Activated CD4-positive, alpha-beta T cell treated with anti-CD3 and anti-CD28 coated beads, Interleukin-2, Interleukin-4, amounts not matched to agents 100 ng/mL and 50 ng/mL, durations not matched to agents 16 hours and 8 hours (primary cell): ENCODE data around the gene GPR156.
A peak's percentile ranks its signal among the peaks of the same experiment; 100 is the strongest.
"Not testable (repeated sequence)": the region's sequence is repeated elsewhere in the genome, so short reads cannot be mapped to it uniquely, and the experiment has no call there.

Experiments used
- DNase-seq: peaks from one replicate; pipeline ENCODE4 v3.0.0-alpha.2; 2020; ENCODE audit warnings: low spot score

The GPR156 gene

DNA sequence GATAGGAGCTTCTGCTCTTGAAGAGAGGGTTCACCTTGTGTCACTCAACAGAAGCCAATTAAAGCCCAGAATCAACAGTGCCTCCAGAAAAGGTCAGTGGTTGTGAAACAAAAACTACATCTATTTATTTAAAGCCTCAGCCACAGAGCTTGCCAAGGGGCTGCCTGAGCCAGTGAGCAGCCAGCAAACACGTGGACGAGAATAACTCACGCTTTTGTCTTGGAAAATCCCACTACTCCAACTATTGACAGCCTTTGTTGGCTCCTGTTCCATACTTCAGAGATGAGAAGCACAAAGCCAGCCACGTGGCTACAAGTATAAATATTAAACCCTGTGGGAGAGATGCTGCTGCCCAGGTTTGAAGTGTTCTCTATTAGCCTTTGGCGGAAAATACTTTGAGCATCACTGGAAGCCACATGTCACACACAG lies 10.3 kb downstream of the GPR156 start:
- no peak for DNase-seq

DNA sequence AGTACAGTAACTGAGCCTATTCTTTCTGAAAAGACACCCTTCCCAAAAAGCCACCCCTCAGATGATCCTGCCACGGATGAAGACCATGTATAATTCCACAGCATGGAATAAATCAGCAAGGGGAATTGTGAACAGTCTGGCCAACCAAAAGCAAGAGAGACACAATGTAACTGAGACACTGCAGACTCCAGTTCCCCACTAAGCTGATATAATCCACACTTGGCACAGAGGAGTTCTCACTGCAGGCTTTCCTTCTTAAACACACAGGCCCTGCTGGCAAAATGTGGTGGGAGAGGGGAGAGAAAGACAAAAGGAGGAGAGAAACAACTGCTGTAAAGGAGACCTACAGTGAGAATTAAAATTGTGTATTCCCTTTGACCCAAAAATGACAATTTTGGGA lies 12.7 kb downstream of the GPR156 start:
- no peak for DNase-seq

DNA sequence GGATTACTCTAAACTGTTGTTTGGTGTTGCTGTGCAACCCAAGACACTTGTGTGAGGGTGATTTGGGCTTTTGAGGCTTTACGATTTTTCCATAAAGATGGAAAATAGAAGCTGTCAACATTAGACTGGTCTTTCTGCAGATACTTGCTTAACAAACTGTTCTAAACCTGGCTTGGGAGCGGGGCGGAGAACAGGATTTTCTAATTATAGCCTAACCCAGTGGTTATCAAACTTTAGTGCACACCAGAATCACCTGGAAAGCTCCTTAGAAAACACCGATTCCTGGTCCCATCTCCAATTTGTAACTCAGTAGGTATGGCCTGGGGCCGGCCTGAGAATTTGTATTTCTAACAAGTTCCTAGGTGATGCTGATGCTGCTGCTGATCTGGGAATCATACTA lies 19.0 kb downstream of the GPR156 start:
- DNase-seq = no peak

DNA sequence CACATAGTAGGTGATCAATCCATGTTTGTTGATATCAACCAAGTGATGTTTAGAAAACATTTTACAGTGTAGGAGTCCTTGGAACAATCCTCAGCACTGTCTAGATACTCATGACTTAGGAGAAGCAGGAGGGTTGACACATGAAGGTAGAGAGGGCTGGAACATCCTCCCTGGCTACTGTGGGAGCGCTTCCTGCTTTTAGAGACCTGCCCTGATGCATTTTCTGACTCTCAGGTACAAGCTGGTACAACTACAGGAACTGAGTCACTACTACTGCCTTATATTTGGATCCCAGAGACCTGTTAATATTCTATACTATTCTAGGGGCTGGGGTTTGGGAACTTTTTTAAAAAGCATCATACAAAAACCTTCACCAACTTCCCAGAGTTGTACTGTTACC lies 20.1 kb downstream of the GPR156 start:
- DNase-seq = no peak

DNA sequence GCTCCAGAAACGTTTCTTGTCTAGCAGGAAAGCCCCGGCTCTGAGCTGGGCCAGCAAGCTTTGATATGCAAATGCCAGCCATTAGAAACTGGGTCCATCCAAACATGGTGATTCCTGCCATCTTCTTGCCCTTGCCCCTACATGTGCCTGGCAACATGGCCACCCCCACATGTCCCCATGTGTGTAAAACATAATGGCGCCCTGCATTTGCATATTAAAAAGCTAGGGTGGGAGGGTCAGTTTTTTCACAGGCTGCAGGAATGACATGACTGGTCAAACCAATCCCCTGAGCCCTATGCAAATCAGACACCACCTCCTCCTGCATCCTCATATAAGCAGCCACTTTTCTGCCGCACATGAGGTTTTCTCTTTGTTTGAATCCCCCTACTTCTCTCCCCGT lies 21.2 kb downstream of the GPR156 start:
- no peak for DNase-seq

DNA sequence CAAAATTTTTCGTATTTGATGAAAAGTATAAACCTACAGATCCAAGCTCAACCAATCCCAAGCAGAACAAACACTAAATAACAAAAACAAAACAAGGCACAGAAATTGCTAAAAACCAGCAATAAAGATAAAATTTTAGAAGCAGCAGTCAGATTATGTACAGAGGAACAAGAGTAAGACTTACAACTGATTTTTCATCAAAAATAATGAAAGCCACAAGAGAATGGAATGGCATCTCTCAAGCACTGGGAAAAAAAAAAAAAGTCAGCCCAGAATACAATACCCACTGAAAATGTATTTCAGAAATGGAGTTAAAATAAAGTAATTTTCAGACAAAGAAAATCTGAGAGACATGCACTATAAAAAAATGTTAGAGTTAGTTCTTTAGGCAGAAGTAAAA lies 27.0 kb downstream of the GPR156 start:
- DNase-seq = no peak

DNA sequence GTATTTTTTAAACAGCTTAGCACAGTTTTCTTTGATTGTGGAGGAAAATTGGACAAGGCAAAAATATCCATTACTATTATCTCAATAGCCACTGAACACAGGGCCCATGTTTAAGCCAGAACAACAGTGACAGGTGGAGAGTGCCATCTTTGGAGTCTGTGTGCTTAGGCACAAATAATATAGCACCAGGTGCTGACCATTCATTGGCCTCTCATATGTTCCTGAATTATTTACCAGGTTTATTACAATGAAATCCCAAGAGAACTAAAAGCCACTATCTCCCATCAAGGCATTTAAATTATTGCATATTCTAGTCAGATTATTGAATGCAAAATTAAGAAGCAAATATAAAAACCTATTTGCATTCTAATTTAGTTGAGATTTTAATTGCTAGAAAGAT lies 39.6 kb downstream of the GPR156 start:
- no peak for DNase-seq

DNA sequence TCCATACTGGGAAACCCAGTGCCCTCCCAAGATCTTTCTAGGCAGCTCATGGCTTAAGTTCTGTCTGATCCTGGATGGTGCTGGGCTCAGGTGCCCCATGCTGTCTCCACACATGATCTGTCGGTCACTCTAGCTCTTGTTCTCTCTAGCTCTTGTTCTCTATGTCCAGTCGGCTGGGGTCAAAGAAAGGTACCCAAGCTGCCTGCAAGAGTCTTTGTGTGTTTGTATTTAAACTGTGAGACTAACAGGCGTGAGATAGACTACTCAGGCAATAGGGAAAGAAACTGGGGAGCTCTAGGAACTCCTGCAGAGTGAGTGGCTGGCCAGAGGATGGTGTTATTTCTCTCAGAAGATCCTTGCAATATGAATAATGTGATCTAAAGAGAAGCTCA lies 40.2 kb downstream of the GPR156 start:
- no peak for DNase-seq

DNA sequence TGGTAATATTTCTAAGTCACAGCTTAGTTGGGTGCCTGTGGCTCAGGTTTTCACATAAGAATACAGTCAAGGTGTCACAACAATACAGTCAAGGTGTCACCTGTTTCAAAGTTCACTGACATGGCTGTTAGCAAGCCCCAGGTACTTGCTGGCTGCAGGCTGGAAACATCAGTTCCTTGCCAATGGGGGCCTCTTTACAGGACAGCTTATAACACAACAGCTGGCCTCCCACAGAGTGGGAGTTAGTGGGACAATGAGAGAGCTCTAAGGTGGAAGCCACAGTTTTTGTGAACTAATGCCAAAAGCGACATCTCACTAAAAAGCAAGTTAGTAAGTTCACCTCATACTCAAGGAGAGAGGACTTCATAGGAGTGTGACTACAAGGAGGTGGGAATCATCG lies 45.4 kb downstream of the GPR156 start:
- no peak for DNase-seq

DNA sequence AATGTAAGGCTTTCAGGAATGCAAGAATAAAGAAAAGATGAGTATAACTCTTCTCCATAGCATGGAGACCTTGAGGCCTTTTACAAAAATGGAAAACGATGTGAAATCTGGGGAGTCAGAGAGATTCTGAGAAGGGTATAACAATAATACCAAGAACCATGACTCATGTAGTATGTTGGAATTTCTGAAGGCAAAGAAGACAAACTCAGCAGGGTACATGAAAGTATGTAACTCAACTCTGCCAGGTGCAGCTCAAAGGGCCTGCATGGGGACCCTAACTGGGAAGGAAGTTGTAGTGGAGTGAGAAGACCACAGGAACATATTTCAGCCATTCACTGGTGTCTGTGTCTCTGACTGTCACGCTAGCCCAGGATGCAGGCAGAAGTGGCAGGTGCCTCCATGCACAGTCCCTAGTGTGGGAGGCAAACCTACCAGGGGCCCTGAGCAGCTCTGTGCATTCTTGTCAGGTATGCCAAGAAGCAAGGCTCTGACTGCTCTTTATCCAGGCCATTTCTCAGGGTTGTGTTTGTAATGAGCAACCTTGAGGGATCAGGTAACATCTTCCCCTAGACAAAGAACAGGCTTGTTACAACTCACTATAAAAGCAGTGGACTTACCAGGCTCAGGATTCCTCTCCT lies 57.2 kb downstream of the GPR156 start:
- peak; percentile 2 for DNase-seq

DNA sequence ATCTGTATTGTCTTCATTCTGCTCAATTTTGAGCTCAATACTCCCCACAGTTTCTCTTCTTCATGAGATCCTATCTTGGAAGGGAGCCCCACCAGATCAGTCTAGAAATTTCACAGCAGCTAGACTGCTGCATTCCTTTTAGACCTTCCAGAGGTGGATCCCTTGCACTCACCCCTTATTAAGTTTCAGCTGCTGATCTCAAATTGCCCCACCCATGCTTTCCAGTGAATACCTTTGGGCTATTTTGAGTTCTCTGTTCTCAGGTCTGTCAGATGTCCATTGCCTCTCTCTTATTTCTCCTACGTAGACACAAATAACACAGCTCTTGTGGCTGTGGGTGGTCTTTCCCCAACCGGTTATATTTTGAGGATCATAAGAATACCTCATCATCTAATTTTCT lies 60.8 kb downstream of the GPR156 start:
- DNase-seq = no peak

DNA sequence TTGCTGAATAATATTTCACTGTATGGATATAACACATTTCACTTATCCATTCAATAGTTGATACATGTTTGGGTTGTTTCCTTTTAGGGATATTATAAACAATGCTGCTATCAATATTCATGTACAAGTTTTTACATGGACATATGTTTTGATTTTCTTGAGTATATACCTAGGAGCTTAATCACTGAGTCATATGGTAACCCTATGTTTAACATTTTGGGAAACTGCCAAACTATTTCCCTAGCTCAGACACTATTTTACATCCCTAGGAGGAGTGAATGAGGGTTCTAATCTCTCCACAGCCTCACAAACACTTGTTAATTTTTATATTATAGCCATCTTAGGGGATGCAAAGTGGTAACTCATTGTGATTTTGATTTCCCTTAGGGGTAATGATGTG lies 66.0 kb downstream of the GPR156 start:
- DNase-seq = no peak

DNA sequence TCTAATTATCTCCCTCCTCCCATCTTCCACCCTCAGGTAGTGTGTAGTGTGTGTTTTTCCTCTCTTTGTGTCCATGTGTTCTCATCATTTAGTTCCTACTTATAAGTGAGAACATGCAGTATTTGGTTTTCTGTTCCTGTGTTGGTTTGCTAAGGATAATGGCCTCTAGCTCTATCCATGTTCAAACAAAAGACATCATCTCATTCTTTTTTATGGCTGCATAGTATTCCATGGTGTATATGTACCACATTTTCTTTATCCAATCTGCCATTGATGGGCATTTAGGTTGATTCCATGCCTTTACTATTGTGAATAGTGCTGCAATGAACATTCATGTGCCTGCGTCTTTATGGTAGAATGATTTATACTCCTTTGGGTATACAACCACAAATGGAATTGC lies 68.4 kb downstream of the GPR156 start:
- DNase-seq = not testable (repeated sequence)

DNA sequence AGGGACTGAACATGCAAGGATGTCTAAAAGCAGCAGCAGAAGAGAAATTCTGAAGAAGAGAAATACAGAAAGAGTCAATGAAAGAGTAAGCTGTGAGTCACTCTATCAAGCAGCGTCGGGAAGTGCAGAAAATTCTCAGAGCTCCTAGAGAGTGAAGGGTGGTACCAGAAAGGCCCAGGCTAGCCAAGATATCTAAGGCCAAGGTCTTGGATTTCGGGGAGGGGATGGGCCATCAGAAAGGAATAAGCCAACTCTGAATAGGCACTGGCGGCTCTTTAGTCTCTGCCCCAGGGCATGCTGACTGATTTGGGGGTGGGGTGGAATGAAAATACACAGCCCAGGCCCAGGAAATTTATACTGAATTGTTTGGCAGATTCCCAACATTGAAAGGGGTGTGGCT lies 70.8 kb downstream of the GPR156 start:
- no peak for DNase-seq

DNA sequence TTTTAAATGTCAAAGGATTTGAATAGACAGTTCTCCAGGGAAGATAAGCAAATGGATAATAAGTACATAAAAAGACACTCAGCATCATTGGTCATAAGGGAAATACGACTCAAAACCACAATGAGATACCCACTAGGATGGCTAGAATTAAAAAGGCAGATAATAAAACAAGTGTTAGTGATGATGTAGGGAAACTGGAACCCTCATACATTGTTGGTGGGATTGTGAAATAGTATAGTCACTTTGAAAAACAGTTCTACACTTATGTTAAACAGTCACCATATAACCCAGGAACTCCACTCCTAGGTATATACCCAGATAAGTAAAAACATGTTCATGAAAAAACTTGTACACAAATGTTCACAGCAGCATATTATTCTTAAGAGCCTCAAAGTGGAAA lies 72.5 kb downstream of the GPR156 start:
- no peak for DNase-seq

DNA sequence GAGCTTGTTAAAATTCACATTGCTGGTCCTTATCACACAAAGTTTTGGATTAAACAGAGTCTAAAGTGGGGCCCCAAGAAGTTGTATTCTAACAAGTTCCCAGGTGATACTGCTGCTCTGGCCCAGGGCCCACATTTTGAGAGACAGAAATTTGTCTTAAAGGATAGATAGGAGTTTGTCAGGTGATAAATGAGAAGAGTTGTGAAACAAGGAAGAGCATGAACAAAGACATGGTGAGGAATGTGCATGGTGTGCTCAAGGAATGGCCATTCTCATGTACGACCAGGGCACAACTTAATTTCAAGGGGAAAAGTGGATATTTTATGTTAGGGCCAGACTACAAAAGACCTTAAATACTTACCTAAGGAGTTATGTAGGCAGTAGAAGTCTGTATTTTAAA lies 75.6 kb downstream of the GPR156 start:
- DNase-seq = no peak

DNA sequence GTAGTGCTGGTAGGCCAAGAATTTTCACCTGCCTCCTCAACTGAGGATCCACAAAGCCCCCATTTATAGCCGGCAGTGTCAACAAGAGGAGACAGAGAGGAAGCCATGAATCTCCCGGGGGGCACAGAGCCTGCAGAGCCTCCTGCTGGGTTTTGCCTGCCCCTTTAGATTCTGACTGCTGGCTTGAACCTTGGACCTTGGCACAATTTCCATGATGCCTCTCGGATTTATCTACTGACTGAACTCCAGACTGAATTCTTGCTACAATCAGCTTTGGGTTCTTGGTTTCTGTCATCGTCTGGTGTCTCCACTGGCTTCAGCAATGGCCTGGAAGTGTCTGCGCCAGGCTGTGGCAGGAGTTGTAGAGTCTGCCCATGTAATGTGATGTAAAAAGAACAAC lies 80.7 kb downstream of the GPR156 start:
- no peak for DNase-seq

DNA sequence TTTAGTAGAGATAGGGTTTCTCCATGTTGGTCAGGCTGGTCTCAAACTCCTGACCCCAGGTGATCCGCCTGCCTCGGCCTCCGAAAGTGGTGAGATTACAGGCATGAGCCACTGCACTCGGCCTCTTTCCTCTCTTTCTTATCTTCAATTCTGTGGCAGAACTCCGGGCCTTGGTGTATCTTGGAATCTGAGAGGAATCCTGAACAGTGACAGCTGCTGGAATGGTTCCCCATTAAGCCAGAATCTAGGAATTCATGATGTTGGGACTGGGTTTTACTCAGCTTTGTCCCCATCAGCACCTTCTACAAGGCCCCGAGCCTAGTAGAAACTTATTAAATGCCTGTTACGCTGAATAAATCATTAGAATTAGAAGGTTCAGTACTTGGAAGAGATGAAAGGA lies 81.4 kb downstream of the GPR156 start:
- no peak for DNase-seq

DNA sequence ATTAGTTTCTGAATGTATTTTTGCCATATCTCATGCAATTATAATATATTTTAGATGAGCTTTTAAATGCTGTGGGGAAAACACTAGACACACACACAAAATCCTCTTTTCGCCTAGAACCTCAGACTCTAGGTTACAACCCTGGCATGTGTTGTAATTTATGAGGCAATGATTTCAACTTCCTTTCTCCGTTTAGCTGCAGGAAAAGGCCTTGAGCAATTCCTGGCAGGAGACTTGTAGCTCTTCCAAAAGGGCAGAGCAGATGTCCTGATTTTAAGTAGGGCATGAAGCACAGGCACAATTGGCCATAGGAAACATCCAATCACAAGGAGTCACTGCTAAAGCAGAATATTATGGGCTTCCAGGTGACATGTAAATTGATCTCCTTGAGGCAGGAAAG lies 82.0 kb downstream of the GPR156 start:
- no peak for DNase-seq

DNA sequence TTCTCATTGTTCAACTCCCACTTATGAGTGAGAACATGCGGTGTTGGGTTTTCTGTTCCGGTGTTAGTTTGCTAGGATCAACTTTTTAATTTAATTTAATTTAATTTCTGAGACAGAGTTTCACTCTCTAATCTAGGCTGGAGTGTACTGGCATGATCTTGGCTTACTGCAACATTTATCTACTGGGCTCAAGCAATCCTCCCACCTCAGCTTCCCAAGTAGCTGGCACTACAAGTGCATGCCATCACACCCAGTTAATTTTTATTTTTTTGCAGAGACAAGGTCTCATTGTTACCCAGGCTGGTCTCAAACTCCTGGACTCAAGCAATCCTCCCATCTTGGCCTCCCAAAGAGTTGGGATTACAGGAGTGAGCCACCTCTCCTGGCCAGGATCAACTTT lies 82.7 kb downstream of the GPR156 start:
- DNase-seq = no peak

DNA sequence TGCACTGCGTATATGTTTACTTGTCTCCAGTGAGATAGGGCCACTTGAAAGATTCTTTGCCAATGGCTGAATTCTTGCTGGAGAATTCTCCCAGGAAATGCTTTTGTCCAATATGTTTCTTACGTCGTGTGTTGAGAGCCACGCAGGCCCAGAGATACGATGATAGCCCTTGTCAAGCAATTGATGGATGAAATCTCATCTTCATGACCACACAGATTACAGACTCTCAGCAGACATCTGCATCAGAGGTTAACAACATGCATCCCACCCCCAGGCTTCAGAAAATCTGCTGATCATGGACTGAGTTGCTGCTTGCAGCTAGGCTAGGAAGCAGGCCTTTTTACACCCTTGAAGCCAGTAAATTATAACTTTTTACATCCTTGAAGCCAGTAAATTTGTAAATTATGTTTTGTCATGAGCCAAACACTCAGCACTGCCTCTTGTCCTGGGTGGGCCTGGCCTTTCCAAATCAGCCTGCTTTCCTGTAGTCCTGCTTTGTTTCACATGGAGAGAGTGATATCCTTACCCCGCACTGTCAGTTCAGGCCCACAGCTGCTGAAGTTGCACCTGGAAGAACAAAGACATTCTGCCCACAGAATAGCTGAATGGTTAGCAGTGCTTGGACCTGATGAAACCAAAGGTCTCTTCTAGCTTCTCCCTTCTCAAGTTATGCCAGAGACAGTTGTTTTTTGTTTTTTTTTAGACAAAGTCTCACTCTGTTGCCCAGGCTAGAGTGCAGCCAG lies 84.4 kb downstream of the GPR156 start:
- no peak for DNase-seq

DNA sequence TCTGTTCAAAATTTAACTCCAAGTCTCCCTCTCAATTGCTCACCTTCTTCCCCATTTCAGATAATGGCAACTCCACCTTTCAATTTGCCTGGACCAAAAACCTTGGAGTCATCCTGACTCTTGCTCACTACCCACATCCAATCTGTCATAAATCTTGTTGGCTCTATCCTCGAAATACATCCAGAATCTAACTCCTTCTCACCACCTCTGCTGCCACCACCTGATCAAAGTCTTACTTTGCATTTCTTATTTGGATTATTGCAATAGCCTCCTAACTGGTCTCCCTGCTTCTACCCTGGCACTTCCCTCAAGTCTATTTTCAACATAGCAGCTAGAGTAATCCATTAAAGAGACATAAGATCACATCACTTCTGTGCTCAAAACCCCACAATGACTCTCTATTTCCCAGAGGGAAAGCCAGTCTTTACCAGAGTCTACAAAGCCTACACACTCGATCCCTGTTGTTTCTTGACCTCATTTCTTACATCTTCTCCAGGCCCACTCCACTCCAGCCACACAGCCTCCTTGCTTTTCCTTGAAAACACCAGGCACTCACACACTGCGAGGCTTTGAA lies 86.6 kb downstream of the GPR156 start:
- DNase-seq = peak; percentile 6

DNA sequence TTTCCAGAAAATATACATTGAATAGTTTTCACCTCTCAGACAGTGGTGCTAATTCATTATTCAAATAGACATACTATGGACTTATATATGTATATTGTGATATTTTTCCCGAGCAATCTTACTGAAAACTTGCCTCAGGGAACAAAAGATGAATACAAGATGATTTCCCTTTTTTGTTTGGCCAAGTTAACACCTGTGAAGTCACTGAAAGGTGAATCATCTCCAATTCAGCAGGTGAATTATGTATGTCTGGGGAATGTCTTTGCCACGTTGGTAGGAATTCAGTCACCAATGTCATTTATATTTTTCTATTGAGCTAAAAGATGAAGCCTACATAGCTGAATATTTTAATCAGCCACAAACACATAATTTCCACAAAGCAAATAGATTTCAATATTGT lies 88.2 kb downstream of the GPR156 start:
- no peak for DNase-seq

DNA sequence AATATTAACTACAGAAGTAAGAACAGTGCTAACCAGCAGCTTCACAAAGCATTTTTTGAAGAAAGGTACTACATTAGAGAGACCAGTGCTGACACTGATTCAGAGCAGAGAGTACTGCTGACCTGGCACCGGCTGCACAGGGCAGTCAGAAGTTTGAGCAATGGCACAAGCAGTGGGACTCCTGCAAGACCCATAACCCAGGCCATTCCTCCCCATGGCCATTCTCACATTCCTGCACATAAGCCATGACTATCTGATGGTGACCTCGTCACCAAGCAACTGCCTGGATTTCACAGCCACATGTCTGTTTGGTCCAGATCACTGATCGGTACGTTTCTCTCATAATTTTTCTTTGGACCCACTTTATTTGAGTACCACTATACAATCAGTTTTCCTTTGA lies 88.7 kb downstream of the GPR156 start:
- no peak for DNase-seq
